ENCODE results near the gene PPM1L.

The PPM1L gene

GRCh38 chr3:160870327-160870726 lies 114.3 kb downstream of the PPM1L start:
- TF ChIP-seq SPI1 (IDR thresholded peaks at IDR 0.05; ENCODE audit: borderline replicate concordance, low read depth) (no peak), CTCF (IDR thresholded peaks at IDR 0.05; ENCODE audit: insufficient read depth, low read length) (no peak), POLR2AphosphoS5 (IDR thresholded peaks at IDR 0.05; ENCODE audit: low read depth) (no peak), GABPA (IDR thresholded peaks at IDR 0.05; ENCODE audit: low read depth) (no peak), REST (IDR thresholded peaks at IDR 0.05; ENCODE audit: insufficient replicate concordance, low read depth) (no peak)
- no peak overlapping the region for H3K4me3 ChIP-seq (replicated peaks; ENCODE audit: insufficient read depth, low read length)
- H3K27ac ChIP-seq (replicated peaks), result no peak overlapping the region
- peaks cover 2% of the 10 kb centered on the region for H3K27me3 ChIP-seq (ENCODE audit: insufficient read depth, poor library complexity, severe bottlenecking)
- DNase-seq (ENCODE audit: low read depth in 1 of 2, low spot score in 1 of 2), result no peak

- Histone ChIP-seq H3K27me3 (ENCODE audit: insufficient read depth, poor library complexity, severe bottlenecking) (no peaks in the 10 kb centered on the region), H3K4me3 (replicated peaks; ENCODE audit: insufficient read depth, low read length) (no peak overlapping the region), H3K27ac (replicated peaks) (no peak overlapping the region)
- no peak for DNase-seq (ENCODE audit: low read depth in 1 of 2, low spot score in 1 of 2)
- no peak for TF ChIP-seq POLR2AphosphoS5 (IDR thresholded peaks at IDR 0.05; ENCODE audit: low read depth)
- no peak for TF ChIP-seq CTCF (IDR thresholded peaks at IDR 0.05; ENCODE audit: insufficient read depth, low read length)
- TF ChIP-seq GABPA (IDR thresholded peaks at IDR 0.05; ENCODE audit: low read depth), result no peak
- TF ChIP-seq REST (IDR thresholded peaks at IDR 0.05; ENCODE audit: insufficient replicate concordance, low read depth), result no peak
- TF ChIP-seq SPI1 (IDR thresholded peaks at IDR 0.05; ENCODE audit: borderline replicate concordance, low read depth), result no peak
Measured at GRCh38 chr3:160874736-160875135, 118.7 kb downstream of the PPM1L start.

GRCh38 chr3:160876643-160877042 lies 120.6 kb downstream of the PPM1L start:
- TF ChIP-seq SPI1 (IDR thresholded peaks at IDR 0.05; ENCODE audit: borderline replicate concordance, low read depth) (no peak), CTCF (IDR thresholded peaks at IDR 0.05; ENCODE audit: insufficient read depth, low read length) (no peak), GABPA (IDR thresholded peaks at IDR 0.05; ENCODE audit: low read depth) (no peak), REST (IDR thresholded peaks at IDR 0.05; ENCODE audit: insufficient replicate concordance, low read depth) (no peak), POLR2AphosphoS5 (IDR thresholded peaks at IDR 0.05; ENCODE audit: low read depth) (no peak)
- H3K27me3 ChIP-seq (ENCODE audit: insufficient read depth, poor library complexity, severe bottlenecking), result no peaks in the 10 kb centered on the region
- no peak for DNase-seq (ENCODE audit: low read depth in 1 of 2, low spot score in 1 of 2)
- H3K27ac ChIP-seq (replicated peaks), result no peak overlapping the region
- H3K4me3 ChIP-seq (replicated peaks; ENCODE audit: insufficient read depth, low read length), result no peak overlapping the region
